Rectal smooth muscle tissue (tissue), 1 donor: ENCODE results near the gene TCEANC2.
"Not testable (repeated sequence)": the region's sequence is repeated elsewhere in the genome, so short reads cannot be mapped to it uniquely, and the experiment has no call there.

ENCODE experiments used
- H3K27ac ChIP-seq: one replicate; pipeline ENCODE4 v1.7.0; 2013; ENCODE audit warnings: low read depth, low read length, inconsistent platforms
- H3K27me3 ChIP-seq: one replicate; pipeline ENCODE4 v1.7.0; 2013; ENCODE audit warnings: low read length; ENCODE audit not compliant: control insufficient read depth, insufficient read depth
- H3K36me3 ChIP-seq: one replicate; pipeline ENCODE4 v1.7.0; 2013; ENCODE audit warnings: low read length; ENCODE audit not compliant: control insufficient read depth, insufficient read depth
- H3K4me1 ChIP-seq: one replicate; pipeline ENCODE4 v1.7.0; 2013; ENCODE audit warnings: low read length; ENCODE audit not compliant: control insufficient read depth, insufficient read depth
- H3K4me3 ChIP-seq: one replicate; pipeline ENCODE4 v1.7.0; 2013; ENCODE audit warnings: low read length
- H3K9ac ChIP-seq: one replicate; pipeline ENCODE4 v1.7.0; 2013; ENCODE audit warnings: low read length

Gene TCEANC2

GRCh38 chr1:54077359-54077758, 24.0 kb downstream of the TCEANC2 start:
- no peak overlapping the region for H3K27ac ChIP-seq
- H3K4me3 ChIP-seq: no peak overlapping the region
- no peaks in the 10 kb centered on the region for H3K36me3 ChIP-seq
- no peak overlapping the region for H3K9ac ChIP-seq
- no peaks in the 10 kb centered on the region for H3K27me3 ChIP-seq
- H3K4me1 ChIP-seq: no peaks in the 10 kb centered on the region

GRCh38 chr1:54080598-54081049, 27.2 kb downstream of the TCEANC2 start:
- Histone ChIP-seq H3K4me3 (no peak overlapping the region), H3K36me3 (no peaks in the 10 kb centered on the region), H3K4me1 (no peaks in the 10 kb centered on the region), H3K9ac (no peak overlapping the region), H3K27me3 (no peaks in the 10 kb centered on the region), H3K27ac (no peak overlapping the region)

- Histone ChIP-seq H3K36me3 (no peaks in the 10 kb centered on the region), H3K27ac (no peak overlapping the region), H3K4me1 (no peaks in the 10 kb centered on the region), H3K4me3 (no peak overlapping the region), H3K9ac (no peak overlapping the region), H3K27me3 (no peaks in the 10 kb centered on the region)
Measured at GRCh38 chr1:54081306-54082270, 28.2 kb downstream of the TCEANC2 start.

GRCh38 chr1:54084794-54085193, 31.4 kb downstream of the TCEANC2 start:
- Histone ChIP-seq H3K4me1 (no peaks in the 10 kb centered on the region), H3K36me3 (no peaks in the 10 kb centered on the region), H3K9ac (no peak overlapping the region), H3K4me3 (no peak overlapping the region), H3K27me3 (no peaks in the 10 kb centered on the region), H3K27ac (no peak overlapping the region)

GRCh38 chr1:54086754-54087153, 33.3 kb downstream of the TCEANC2 start:
- Histone ChIP-seq H3K9ac (no peak overlapping the region), H3K4me3 (no peak overlapping the region), H3K27me3 (no peaks in the 10 kb centered on the region), H3K36me3 (no peaks in the 10 kb centered on the region), H3K4me1 (no peaks in the 10 kb centered on the region), H3K27ac (no peak overlapping the region)

GRCh38 chr1:54088385-54088784, 35.0 kb downstream of the TCEANC2 start:
- Histone ChIP-seq H3K9ac (no peak overlapping the region), H3K36me3 (no peaks in the 10 kb centered on the region), H3K4me3 (no peak overlapping the region), H3K4me1 (no peaks in the 10 kb centered on the region), H3K27ac (no peak overlapping the region), H3K27me3 (no peaks in the 10 kb centered on the region)

- H3K4me1 ChIP-seq: no peaks in the 10 kb centered on the region
- H3K27me3 ChIP-seq: no peaks in the 10 kb centered on the region
- no peak overlapping the region for H3K9ac ChIP-seq
- H3K27ac ChIP-seq: no peak overlapping the region
- H3K4me3 ChIP-seq: no peak overlapping the region
- no peaks in the 10 kb centered on the region for H3K36me3 ChIP-seq
Measured at GRCh38 chr1:54091666-54092065, 38.3 kb downstream of the TCEANC2 start.

- H3K9ac ChIP-seq: no peak overlapping the region
- no peak overlapping the region for H3K4me3 ChIP-seq
- no peaks in the 10 kb centered on the region for H3K27me3 ChIP-seq
- H3K36me3 ChIP-seq: no peaks in the 10 kb centered on the region
- H3K4me1 ChIP-seq: no peaks in the 10 kb centered on the region
- no peak overlapping the region for H3K27ac ChIP-seq
Measured at GRCh38 chr1:54094001-54094729, 40.8 kb downstream of the TCEANC2 start.

GRCh38 chr1:54094730-54095105, 41.3 kb downstream of the TCEANC2 start:
- H3K36me3 ChIP-seq, H3K4me1 ChIP-seq, H3K27me3 ChIP-seq, H3K9ac ChIP-seq, H3K4me3 ChIP-seq, H3K27ac ChIP-seq: not testable (repeated sequence)

- Histone ChIP-seq H3K27ac (no peak overlapping the region), H3K9ac (no peak overlapping the region), H3K36me3 (no peaks in the 10 kb centered on the region), H3K4me3 (no peak overlapping the region), H3K4me1 (no peaks in the 10 kb centered on the region), H3K27me3 (no peaks in the 10 kb centered on the region)
Measured at GRCh38 chr1:54095546-54096226, 42.3 kb downstream of the TCEANC2 start.

GRCh38 chr1:54096227-54096876, 42.9 kb downstream of the TCEANC2 start:
- Histone ChIP-seq H3K27ac (no peak overlapping the region), H3K9ac (no peak overlapping the region), H3K27me3 (no peaks in the 10 kb centered on the region), H3K36me3 (no peaks in the 10 kb centered on the region), H3K4me3 (no peak overlapping the region), H3K4me1 (no peaks in the 10 kb centered on the region)

GRCh38 chr1:54096877-54097240, 43.5 kb downstream of the TCEANC2 start:
- H3K9ac ChIP-seq: no peak overlapping the region
- no peak overlapping the region for H3K27ac ChIP-seq
- no peaks in the 10 kb centered on the region for H3K4me1 ChIP-seq
- H3K27me3 ChIP-seq: no peaks in the 10 kb centered on the region
- H3K4me3 ChIP-seq: no peak overlapping the region
- H3K36me3 ChIP-seq: no peaks in the 10 kb centered on the region
